GM21390 (cell line): ENCODE data around the gene ETS2.

Experiments used
- ATAC-seq: cut with Tn5 transposase; IDR thresholded peaks from one replicate; pipeline ENCODE4 v1.9.1; 2021; ENCODE audit not compliant: unreplicated experiment

The ETS2 gene

DNA sequence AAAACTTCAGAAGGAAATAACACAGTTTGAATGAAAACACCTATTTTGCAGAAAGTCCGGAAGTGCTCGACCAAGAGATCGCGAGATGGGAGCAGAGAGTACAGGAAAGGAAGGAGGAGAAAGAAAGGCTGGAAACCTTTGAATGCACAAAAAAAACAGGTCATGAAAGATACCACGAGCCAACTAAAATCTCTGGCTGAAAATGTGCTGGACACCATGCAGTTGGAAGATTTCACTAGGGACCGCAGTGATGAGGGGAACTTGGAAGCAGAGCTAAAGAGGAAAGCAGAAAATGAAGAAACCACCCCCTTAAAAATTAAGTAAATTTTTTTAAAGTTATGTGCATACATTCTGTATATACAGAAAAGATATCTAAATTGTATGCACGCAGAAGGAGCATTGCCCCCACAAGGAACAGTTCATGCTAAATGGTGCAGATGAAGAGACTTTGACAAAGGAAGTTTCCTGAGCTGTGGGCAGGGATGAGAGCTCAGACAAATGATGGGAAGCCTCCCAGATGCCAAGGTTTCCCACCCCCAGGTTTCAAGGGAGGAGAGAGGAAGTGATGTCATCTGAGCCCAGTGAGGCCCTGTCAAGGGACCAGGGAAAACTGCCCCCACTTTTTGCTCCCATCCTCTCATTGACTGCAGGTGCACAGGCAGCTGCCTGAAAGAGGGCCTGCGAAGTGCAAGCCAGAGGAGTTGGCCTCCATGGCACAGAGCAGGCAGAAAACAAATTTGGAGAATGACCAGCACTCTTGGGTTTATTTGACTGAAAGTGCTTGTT, 52.5 kb downstream of the ETS2 start:
- no peak for ATAC-seq

GRCh38 chr21:38858812-38859205, 53.1 kb downstream of the ETS2 start:
- ATAC-seq: no peak

DNA sequence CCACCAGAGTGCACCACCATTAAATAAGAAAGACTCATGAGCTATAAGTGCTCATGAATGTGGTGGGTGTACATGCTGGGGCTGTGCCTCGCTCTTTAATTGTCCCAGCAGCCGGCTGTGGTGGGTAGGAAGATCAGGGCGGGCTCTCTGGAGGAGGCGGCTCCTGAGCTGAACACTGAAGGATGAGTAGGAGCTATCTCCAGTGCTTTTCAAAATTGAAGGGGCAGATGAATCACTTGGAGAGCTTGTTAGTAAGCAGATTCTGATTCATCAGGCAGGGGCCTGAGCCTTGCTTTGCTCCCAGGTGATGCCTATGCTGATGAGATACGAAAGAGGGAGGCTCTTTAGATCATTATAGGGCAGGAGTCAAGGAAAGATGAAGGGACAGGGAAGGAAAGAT, 54.1 kb downstream of the ETS2 start:
- ATAC-seq: no peak

- ATAC-seq: no peak
Observed at GRCh38 chr21:38861056-38861455, 55.3 kb downstream of the ETS2 start.

DNA sequence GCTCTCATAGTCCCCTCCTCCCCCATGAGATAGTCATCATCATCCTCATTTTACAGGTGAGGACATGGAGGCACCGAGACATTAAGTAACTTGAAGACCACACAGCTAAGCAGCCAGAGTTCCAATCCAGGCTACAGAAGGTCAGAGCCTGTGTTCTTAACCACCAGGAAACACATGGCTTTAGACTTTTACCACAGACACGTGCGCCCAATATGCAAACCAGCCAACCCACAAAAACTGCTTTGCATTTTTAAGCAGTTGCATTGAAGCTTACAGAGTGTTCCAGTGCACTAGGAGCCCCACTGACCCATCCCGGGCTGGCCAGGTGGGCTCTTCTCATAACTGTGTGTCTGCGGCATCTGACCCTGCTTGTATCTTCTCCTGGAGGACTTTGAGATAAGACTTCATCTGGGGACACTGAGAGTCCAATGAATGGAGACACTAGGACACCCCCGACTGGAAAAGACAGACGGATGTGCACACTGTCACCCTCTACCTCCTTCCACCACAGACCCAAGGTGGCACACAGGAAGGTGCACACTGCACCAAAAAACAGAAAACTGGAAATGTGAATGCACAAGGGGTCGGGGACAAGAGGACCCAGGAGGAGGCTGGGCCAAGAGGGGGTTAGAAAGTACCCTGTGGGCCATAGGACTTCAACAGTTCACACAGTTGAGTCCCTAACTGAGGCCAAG, 56.4 kb downstream of the ETS2 start:
- ATAC-seq: peak; percentile 81

- no peak for ATAC-seq
Observed at GRCh38 chr21:38863291-38863690, 57.6 kb downstream of the ETS2 start.

DNA sequence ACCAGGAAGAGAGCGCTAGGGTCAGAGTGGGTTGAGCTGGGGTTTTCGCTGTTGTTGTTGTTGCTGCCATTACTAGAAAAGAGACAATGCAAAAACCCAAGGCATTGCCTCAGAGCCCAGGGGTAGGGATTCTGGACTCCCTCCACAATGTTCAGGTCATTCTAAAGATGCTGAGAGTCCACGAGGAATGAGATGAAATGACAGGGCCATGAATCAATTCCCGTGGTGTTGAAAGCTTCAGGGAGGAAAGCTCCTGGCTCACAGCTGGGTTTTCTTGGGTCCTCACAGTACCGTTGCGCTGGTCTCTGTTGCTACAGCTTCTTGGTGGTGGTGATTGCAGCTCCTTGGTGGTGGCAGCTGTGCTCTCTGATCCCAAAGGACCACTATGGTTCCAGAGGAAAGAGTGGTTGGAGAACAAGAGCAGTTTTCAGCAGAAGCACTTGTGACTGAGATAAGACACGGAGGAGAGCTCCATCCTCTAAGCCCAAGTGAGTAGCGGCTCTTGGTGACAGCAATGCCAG, 58.2 kb downstream of the ETS2 start:
- ATAC-seq: no peak

- no peak for ATAC-seq
Observed at GRCh38 chr21:38864964-38865363, 59.2 kb downstream of the ETS2 start.

- no peak for ATAC-seq
Observed at GRCh38 chr21:38869196-38869595, 63.5 kb downstream of the ETS2 start.

DNA sequence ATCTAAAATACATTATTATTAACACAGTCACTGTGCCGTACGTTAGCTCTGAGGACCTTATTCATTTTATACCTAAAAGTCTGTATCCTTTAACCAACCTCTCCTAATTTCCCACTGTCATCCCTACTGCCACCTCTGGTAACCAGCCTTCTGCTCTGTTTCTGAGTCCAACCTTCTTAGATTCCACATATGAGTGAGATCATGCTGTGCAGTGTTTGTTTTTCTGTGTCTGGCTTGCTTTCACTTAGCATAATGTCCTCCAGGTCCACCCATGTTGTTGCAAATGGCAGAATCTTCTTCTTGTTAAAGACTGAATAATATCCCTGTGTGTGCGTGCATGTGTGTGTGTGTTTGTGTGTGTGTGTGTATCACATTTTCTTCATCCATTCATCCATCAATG, 64.2 kb downstream of the ETS2 start:
- no peak for ATAC-seq
